HG03457 (cell line): ENCODE data around the gene CD7.
"Not testable (repeated sequence)": the region's sequence is repeated elsewhere in the genome, so short reads cannot be mapped to it uniquely, and the experiment has no call there.

Experiments
- ATAC-seq: cut with Tn5 transposase; IDR thresholded peaks from one replicate; pipeline ENCODE4 v1.9.1; 2021; ENCODE audit warnings: moderate number of reproducible peaks; ENCODE audit not compliant: unreplicated experiment

The CD7 gene

GRCh38 chr17:82347994-82348393 lies 30.6 kb upstream of the CD7 start:
- ATAC-seq: not testable (repeated sequence)

- no peak for ATAC-seq
Observed at GRCh38 chr17:82346342-82347300, 29.2 kb upstream of the CD7 start.

GRCh38 chr17:82345151-82345976 lies 28.0 kb upstream of the CD7 start:
- ATAC-seq: no peak

GRCh38 chr17:82344175-82344907 lies 26.9 kb upstream of the CD7 start:
- no peak for ATAC-seq

- ATAC-seq: no peak
Observed at GRCh38 chr17:82343560-82343959, 26.2 kb upstream of the CD7 start.

- no peak for ATAC-seq
Observed at GRCh38 chr17:82342361-82343079, 25.1 kb upstream of the CD7 start.

- ATAC-seq: no peak
Observed at GRCh38 chr17:82339634-82340580, 22.5 kb upstream of the CD7 start.

- no peak for ATAC-seq
Observed at GRCh38 chr17:82338858-82339633, 21.6 kb upstream of the CD7 start.

- no peak for ATAC-seq
Observed at GRCh38 chr17:82334622-82335394, 17.4 kb upstream of the CD7 start.

- no peak for ATAC-seq
Observed at GRCh38 chr17:82334204-82334621, 16.8 kb upstream of the CD7 start.

GRCh38 chr17:82333279-82334171 lies 16.1 kb upstream of the CD7 start, which contains the start of gene SECTM1:
SECTM1 (minus strand) TSS chr17:82333766; CDS start chr17:82327240, 6,526 bp downstream.
- ATAC-seq: no peak

GRCh38 chr17:82332669-82333278 lies 15.4 kb upstream of the CD7 start:
- ATAC-seq: no peak

GRCh38 chr17:82331345-82331939 lies 14.0 kb upstream of the CD7 start:
- ATAC-seq: no peak

GRCh38 chr17:82330322-82331239 lies 13.2 kb upstream of the CD7 start:
- no peak for ATAC-seq
